GM21390 (cell line): ENCODE measurements around the gene FOXC2.

Experiments
- ATAC-seq: cut with Tn5 transposase; IDR thresholded peaks from one replicate; pipeline ENCODE4 v1.9.1; 2021; ENCODE audit not compliant: unreplicated experiment

FOXC2 gene

GRCh38 chr16:86532526-86532815 lies 34.2 kb upstream of the FOXC2 start:
- no peak for ATAC-seq

GRCh38 chr16:86533076-86533475 lies 33.6 kb upstream of the FOXC2 start:
- no peak for ATAC-seq

GRCh38 chr16:86533767-86534351 lies 32.8 kb upstream of the FOXC2 start:
- no peak for ATAC-seq

- no peak for ATAC-seq
These were observed 31.6 kb upstream of the FOXC2 start for GRCh38 chr16:86534779-86535615.

- no peak for ATAC-seq
These were observed 30.0 kb upstream of the FOXC2 start for GRCh38 chr16:86536621-86537020.

GRCh38 chr16:86537486-86537885 lies 29.1 kb upstream of the FOXC2 start:
- no peak for ATAC-seq

- ATAC-seq = no peak
These were observed 28.3 kb upstream of the FOXC2 start for GRCh38 chr16:86538196-86538780.

GRCh38 chr16:86540894-86541293 lies 25.7 kb upstream of the FOXC2 start:
- no peak for ATAC-seq

- ATAC-seq = no peak
These were observed 25.1 kb upstream of the FOXC2 start for GRCh38 chr16:86541560-86541959.

GRCh38 chr16:86542756-86543750 lies 23.6 kb upstream of the FOXC2 start:
- no peak for ATAC-seq

- no peak for ATAC-seq
These were observed 21.1 kb upstream of the FOXC2 start for GRCh38 chr16:86545481-86545880.

- no peak for ATAC-seq
These were observed 20.5 kb upstream of the FOXC2 start for GRCh38 chr16:86545954-86546637.

GRCh38 chr16:86546638-86547013 lies 20.0 kb upstream of the FOXC2 start:
- no peak for ATAC-seq

GRCh38 chr16:86547286-86547685 lies 19.3 kb upstream of the FOXC2 start:
- no peak for ATAC-seq

- no peak for ATAC-seq
These were observed 17.3 kb upstream of the FOXC2 start for GRCh38 chr16:86549076-86549892.

- no peak for ATAC-seq
These were observed 16.8 kb upstream of the FOXC2 start for GRCh38 chr16:86549893-86550190.

GRCh38 chr16:86550281-86550680 lies 16.3 kb upstream of the FOXC2 start:
- ATAC-seq = no peak

GRCh38 chr16:86553356-86553755 lies 13.3 kb upstream of the FOXC2 start:
- ATAC-seq = no peak

GRCh38 chr16:86554599-86554916 lies 12.1 kb upstream of the FOXC2 start:
- peak; percentile 4 for ATAC-seq
